Activated T-helper 2 cell treated with anti-CD3 and anti-CD28 coated beads, Interferon-gamma antibody, Interleukin-2, Interleukin-4, amounts not matched to agents 10 μg/mL and 5 μg/mL and 100 μg/mL, durations not matched to agents 14 hours and 24 hours and 36 hours (primary cell): ENCODE results near the gene ARMH1. TPM values are rescaled to one million over a fixed set of nuclear protein-coding genes. Genes with fewer than 3 reads are reported as not detected.

Experiments used
- DNase-seq: peaks from one replicate; pipeline ENCODE4 v3.0.0; 2021; ENCODE audit warnings: low spot score
- H3K27ac Mint-ChIP-seq: one replicate; pipeline ENCODE4 v1.8.0; 2021; ENCODE audit warnings: mixed read lengths
- H3K27me3 Mint-ChIP-seq: one replicate; pipeline ENCODE4 v1.8.0; 2021; ENCODE audit warnings: low read depth, mixed read lengths
- H3K36me3 Mint-ChIP-seq: one replicate; pipeline ENCODE4 v1.8.0; 2021; ENCODE audit warnings: low read depth, mixed read lengths
- H3K4me1 Mint-ChIP-seq: one replicate; pipeline ENCODE4 v1.8.0; 2021; ENCODE audit warnings: low read depth, mixed read lengths
- H3K4me3 Mint-ChIP-seq: one replicate; pipeline ENCODE4 v1.8.0; 2021; ENCODE audit warnings: low read depth, mild to moderate bottlenecking, moderate library complexity, mixed read lengths
- H3K9me3 Mint-ChIP-seq: one replicate; pipeline ENCODE4 v1.8.0; 2021; ENCODE audit warnings: mixed read lengths
- intact Hi-C: fragments of 100-400 bp; cut with micrococcal nuclease; formaldehyde crosslinking; loops from one replicate; pipeline ENCODE4 v1.15.1; 2023
- total RNA-seq: library from RNA; stranded (reverse); gene quantifications from 2 replicates; pipeline ENCODE4 v1.2.3, GENCODE V29; 2022

The ARMH1 gene
- total RNA-seq, 1 donor from 2014 or later: 157 TPM

DNA sequence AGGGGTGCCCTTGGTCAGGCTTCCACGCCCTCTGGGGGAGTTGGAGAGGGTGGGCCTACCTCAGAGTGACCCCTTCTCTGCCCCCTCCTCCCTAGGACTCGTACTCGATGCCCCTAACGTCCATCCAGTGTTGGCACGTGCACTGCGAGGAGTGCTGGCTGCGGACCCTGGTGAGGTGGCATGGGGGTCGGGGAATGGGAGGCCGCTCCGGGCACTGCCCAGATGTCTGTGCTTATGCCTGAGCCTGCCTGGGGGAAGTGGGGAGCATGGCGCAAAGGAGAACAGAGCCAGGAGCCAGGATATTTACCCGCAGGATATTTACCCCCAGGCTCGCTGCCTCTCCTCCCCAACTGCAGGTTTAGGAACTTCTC lies 24.7 kb upstream of the ARMH1 start:
- Mint-ChIP-seq H3K4me3 (no peak overlapping the region), H3K27ac (no peak overlapping the region), H3K4me1 (no peaks in the 10 kb centered on the region), H3K36me3 (peaks cover 35% of the 10 kb centered on the region), H3K9me3 (no peaks in the 10 kb centered on the region), H3K27me3 (no peaks in the 10 kb centered on the region)
- DNase-seq: no peak
- intact Hi-C loops: no loop called here

GRCh38 chr1:44650159-44650831 lies 24.2 kb upstream of the ARMH1 start:
- no peak for DNase-seq
- Mint-ChIP-seq H3K9me3 (no peaks in the 10 kb centered on the region), H3K27me3 (no peaks in the 10 kb centered on the region), H3K36me3 (peaks cover 31% of the 10 kb centered on the region), H3K27ac (no peak overlapping the region), H3K4me3 (no peak overlapping the region), H3K4me1 (no peaks in the 10 kb centered on the region)
- intact Hi-C loops: no loop called here

DNA sequence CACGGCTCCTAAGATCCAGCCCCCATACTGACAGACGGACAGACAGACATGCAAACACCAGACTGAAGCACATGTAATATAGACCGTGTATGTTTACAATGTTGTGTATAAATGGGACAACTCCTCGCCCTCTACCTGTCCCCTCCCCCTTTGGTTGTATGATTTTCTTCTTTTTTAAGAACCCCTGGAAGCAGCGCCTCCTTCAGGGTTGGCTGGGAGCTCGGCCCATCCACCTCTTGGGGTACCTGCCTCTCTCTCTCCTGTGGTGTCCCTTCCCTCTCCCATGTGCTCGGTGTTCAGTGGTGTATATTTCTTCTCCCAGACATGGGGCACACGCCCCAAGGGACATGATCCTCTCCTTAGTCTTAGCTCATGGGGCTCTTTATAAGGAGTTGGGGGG lies 23.4 kb upstream of the ARMH1 start:
- no peak for DNase-seq
- H3K27me3 Mint-ChIP-seq: no peaks in the 10 kb centered on the region
- intact Hi-C loops: no loop called here
- no peaks in the 10 kb centered on the region for H3K4me1 Mint-ChIP-seq
- H3K4me3 Mint-ChIP-seq: no peak overlapping the region
- H3K36me3 Mint-ChIP-seq: peaks cover 30% of the 10 kb centered on the region
- no peak overlapping the region for H3K27ac Mint-ChIP-seq
- no peaks in the 10 kb centered on the region for H3K9me3 Mint-ChIP-seq

GRCh38 chr1:44652445-44653106 lies 21.9 kb upstream of the ARMH1 start:
- no peaks in the 10 kb centered on the region for H3K4me1 Mint-ChIP-seq
- intact Hi-C loops: loop anchor here (2.0 kb wide), 1 partner anchor 80 kb away; no protein-coding TSS in a partner anchor
- peak overlapping the region; percentile 24 for H3K27ac Mint-ChIP-seq
- no peaks in the 10 kb centered on the region for H3K27me3 Mint-ChIP-seq
- peak; percentile 61 for DNase-seq
- H3K4me3 Mint-ChIP-seq: no peak overlapping the region
- H3K9me3 Mint-ChIP-seq: no peaks in the 10 kb centered on the region
- H3K36me3 Mint-ChIP-seq: peaks cover 26% of the 10 kb centered on the region

- intact Hi-C loops: loop anchor here (2.0 kb wide), 1 partner anchor 81 kb away; no protein-coding TSS in a partner anchor
- Mint-ChIP-seq H3K36me3 (peaks cover 25% of the 10 kb centered on the region), H3K4me1 (no peaks in the 10 kb centered on the region)
Observed at GRCh38 chr1:44653107-44653964, 21.2 kb upstream of the ARMH1 start.

DNA sequence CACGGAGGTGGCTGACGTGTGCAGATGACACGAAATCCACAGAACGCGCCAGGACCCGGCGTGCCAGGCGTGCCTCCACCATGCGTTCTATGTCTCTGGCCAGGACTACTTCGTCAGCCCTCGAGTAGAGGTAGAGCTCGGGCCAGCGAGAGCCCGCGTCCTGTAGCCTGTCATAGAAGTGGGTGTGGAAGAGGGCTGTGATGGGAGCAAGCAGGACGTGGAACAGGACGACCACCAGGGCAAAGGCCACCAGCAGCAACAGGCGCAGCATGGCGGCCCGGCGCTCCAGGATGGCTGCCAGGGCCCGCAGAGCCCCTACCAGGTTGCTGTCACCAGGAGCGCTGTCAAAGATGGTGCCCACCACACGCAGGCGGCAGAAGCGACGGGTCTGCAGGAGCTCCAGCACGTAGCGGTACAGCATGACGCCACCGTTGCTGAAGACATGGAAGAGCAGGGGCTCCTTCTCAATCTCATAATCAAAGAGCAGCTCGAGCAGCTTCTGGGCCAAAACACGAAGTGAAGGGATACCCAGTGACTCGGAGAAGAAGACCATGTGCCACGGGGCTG lies 19.8 kb upstream of the ARMH1 start:
- H3K9me3 Mint-ChIP-seq: no peaks in the 10 kb centered on the region
- intact Hi-C loops: no loop called here
- H3K27me3 Mint-ChIP-seq: no peaks in the 10 kb centered on the region
- H3K36me3 Mint-ChIP-seq: peaks cover 13% of the 10 kb centered on the region
- no peak for DNase-seq
- H3K27ac Mint-ChIP-seq: no peak overlapping the region
- H3K4me1 Mint-ChIP-seq: no peaks in the 10 kb centered on the region
- no peak overlapping the region for H3K4me3 Mint-ChIP-seq

More at GRCh38 chr1:44653107-44653964, 21.2 kb upstream of the ARMH1 start:
- H3K4me3 Mint-ChIP-seq: no peak overlapping the region
- H3K27me3 Mint-ChIP-seq: no peaks in the 10 kb centered on the region
- DNase-seq: no peak
- H3K27ac Mint-ChIP-seq: no peak overlapping the region
- H3K9me3 Mint-ChIP-seq: no peaks in the 10 kb centered on the region

GRCh38 chr1:44655609-44656008 lies 18.9 kb upstream of the ARMH1 start:
- Mint-ChIP-seq H3K9me3 (no peaks in the 10 kb centered on the region), H3K36me3 (peaks cover 8% of the 10 kb centered on the region), H3K4me3 (no peak overlapping the region), H3K27me3 (no peaks in the 10 kb centered on the region), H3K27ac (no peak overlapping the region), H3K4me1 (no peaks in the 10 kb centered on the region)
- DNase-seq: no peak
- intact Hi-C loops: no loop called here

DNA sequence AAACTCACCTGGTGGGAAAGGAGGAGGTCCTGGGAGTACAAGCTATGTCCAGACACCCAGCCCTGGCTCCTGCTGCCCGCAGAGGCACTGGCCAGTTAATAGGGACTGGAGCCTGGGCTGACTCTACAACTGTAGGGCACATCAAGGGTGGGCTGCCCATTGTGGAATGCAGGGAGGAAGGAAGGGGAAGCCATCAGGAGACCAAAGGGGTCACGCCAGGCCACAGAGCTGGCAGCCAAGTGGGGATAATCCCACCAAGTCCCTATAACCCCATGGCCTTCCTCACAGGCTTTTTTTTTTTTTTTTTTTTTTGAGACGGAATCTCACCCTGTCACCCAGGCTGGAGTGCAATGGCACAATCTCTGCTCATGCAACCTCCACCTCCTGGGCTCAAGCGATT lies 14.9 kb upstream of the ARMH1 start:
- no peaks in the 10 kb centered on the region for H3K27me3 Mint-ChIP-seq
- intact Hi-C loops: no loop called here
- H3K9me3 Mint-ChIP-seq: no peaks in the 10 kb centered on the region

DNA sequence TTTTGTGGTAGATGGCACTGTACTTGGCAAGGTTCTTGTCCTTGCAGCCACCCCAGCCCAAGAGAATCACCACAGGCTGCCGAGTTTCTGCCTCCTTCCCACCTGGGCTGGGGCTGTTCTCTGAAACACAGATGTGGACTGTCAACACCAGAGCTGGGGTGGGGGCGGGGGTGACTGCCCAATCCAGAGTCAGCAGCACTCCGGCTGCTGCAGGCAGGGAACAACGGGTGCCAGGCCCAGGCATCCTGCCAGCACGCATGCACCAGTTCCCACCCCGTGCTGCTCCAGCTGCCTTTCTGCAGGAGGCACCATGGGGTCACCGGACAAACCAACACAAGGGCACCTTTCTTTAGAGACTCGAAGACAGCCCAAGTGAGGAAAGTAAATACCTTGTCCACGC lies 14.3 kb upstream of the ARMH1 start:
- no peak for DNase-seq
- Mint-ChIP-seq H3K27ac (no peak overlapping the region), H3K4me3 (no peak overlapping the region), H3K9me3 (no peaks in the 10 kb centered on the region), H3K4me1 (peaks cover 8% of the 10 kb centered on the region), H3K36me3 (no peaks in the 10 kb centered on the region), H3K27me3 (no peaks in the 10 kb centered on the region)
- intact Hi-C loops: no loop called here

More for the DNA sequence above, 14.9 kb upstream of the ARMH1 start:
- Mint-ChIP-seq H3K4me1 (peaks cover 2% of the 10 kb centered on the region), H3K36me3 (no peaks in the 10 kb centered on the region), H3K27ac (no peak overlapping the region), H3K4me3 (no peak overlapping the region)
- no peak for DNase-seq

DNA sequence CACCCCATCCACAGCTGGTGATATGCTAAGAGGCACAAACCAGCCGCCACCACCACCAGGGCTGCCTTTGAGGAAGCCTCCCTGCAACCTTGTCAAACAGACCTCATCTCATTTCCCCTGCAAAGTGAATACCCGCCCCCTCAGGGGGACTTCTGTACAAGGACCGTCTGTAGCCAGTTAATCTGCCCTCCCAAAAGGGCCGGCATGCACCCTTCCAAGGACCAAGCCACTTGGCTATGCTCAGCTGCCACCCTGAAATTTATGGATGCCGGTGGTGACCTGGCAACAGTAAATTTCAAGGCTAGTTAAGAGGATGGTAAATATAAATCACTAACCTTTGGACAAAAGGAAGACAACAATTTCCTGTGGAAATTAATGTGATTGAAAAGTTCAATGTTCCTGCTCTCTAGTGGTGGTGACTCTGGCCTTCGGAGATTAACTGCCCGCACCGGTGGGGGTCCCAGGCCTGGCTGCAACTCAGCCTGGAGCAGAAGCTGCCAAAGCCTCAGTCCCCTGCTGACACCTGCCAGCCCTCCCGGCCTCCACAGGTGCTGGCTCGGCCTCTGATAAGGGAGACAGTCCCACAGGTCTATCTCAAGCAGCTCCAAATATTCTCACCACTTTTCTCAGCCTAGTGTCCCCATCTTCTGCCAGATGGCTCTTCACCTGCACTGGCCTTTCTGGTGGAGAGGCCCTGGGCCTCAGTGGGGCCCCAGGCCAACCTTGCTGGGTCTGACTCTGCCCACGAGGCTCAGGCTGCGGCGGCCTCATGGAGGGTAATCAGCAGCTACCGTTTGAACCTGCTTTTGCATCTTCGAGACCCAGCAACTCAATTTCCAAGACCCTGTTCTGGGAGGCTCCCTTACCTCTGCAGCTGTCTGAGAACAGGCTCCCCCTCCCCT lies 12.5 kb upstream of the ARMH1 start:
- no peaks in the 10 kb centered on the region for H3K9me3 Mint-ChIP-seq

DNA sequence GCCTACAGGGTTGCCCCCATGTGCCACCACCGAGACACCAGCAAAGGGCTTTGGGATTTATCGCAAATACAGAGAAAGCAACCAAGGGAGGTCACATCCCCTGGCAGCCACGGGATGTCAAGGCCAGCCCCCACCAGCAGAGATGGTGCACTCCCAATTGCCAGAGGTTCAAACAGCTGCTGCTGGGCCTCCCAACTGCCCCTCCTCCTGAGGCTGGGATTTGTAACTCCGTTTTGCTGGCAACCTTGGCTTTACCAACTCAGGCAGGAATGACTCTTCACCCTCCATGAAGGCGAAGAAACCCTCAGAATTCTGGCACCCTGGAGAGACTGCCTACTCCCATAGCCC lies 11.9 kb upstream of the ARMH1 start:
- no peak overlapping the region for H3K27ac Mint-ChIP-seq
- no peaks in the 10 kb centered on the region for H3K9me3 Mint-ChIP-seq
- H3K4me3 Mint-ChIP-seq: no peak overlapping the region
- no peaks in the 10 kb centered on the region for H3K27me3 Mint-ChIP-seq
- intact Hi-C loops: no loop called here
- no peaks in the 10 kb centered on the region for H3K36me3 Mint-ChIP-seq
- DNase-seq: no peak
- H3K4me1 Mint-ChIP-seq: peaks cover 16% of the 10 kb centered on the region

More for the DNA sequence above, 12.5 kb upstream of the ARMH1 start:
- Mint-ChIP-seq H3K27ac (no peak overlapping the region), H3K4me1 (peaks cover 16% of the 10 kb centered on the region), H3K36me3 (no peaks in the 10 kb centered on the region), H3K4me3 (no peak overlapping the region), H3K27me3 (no peaks in the 10 kb centered on the region)
- DNase-seq: no peak
- intact Hi-C loops: no loop called here

GRCh38 chr1:44663417-44663816 lies 11.1 kb upstream of the ARMH1 start:
- Mint-ChIP-seq H3K9me3 (no peaks in the 10 kb centered on the region), H3K4me3 (no peak overlapping the region), H3K27me3 (no peaks in the 10 kb centered on the region), H3K27ac (no peak overlapping the region), H3K36me3 (no peaks in the 10 kb centered on the region), H3K4me1 (peaks cover 16% of the 10 kb centered on the region)
- intact Hi-C loops: no loop called here
- no peak for DNase-seq
